Caki2 (cell line): ENCODE measurements around the gene NGEF. TPM values are rescaled to one million over a fixed set of nuclear protein-coding genes. Genes with fewer than 3 reads are reported as not detected.
A peak's percentile ranks its signal among the peaks of the same experiment; 100 is the strongest.

Experiments
- DNase-seq: peaks from one replicate; pipeline ENCODE4 v3.0.0-alpha.2; 2015; ENCODE audit warnings: low read depth
- in situ Hi-C: cut with HindIII; loops from 2 replicates; pipeline ENCODE4 v1.10.0; 2016; ENCODE audit warnings: low sequenced_read_pairs, low pct_unique_long_range_greater_than_20kb, mixed read lengths
- total RNA-seq: library from RNA; depleted of rRNA; stranded (reverse); fragments of >200 nt; shearing (Covaris generic); gene quantifications from 2 replicates; pipeline ENCODE4 v1.2.3, GENCODE V29; 2014; ENCODE audit warnings: low replicate concordance

The NGEF gene
- total RNA-seq, 1 experiment from 2014 or later, result 72.6 TPM

GRCh38 chr2:232886632-232887031 lies 126.4 kb downstream of the NGEF start:
- in situ Hi-C loops, result no loop called here
- DNase-seq, result no peak

GRCh38 chr2:232886176-232886575 lies 126.9 kb downstream of the NGEF start:
- in situ Hi-C loops, result no loop called here

GRCh38 chr2:232885264-232885961 lies 127.6 kb downstream of the NGEF start:
- no peak for DNase-seq
- in situ Hi-C loops, result no loop called here

More at GRCh38 chr2:232886176-232886575, 126.9 kb downstream of the NGEF start:
- no peak for DNase-seq

GRCh38 chr2:232884549-232885263 lies 128.3 kb downstream of the NGEF start:
- in situ Hi-C loops, result no loop called here
- no peak for DNase-seq

- in situ Hi-C loops, result no loop called here
- DNase-seq, result no peak
These were observed 129.0 kb downstream of the NGEF start for GRCh38 chr2:232884001-232884421.

GRCh38 chr2:232883116-232883721 lies 129.8 kb downstream of the NGEF start:
- in situ Hi-C loops, result no loop called here
- DNase-seq, result no peak

- DNase-seq, result no peak
- in situ Hi-C loops, result no loop called here
These were observed 130.4 kb downstream of the NGEF start for GRCh38 chr2:232882505-232883115.

- no peak for DNase-seq
- in situ Hi-C loops, result no loop called here
These were observed 131.0 kb downstream of the NGEF start for GRCh38 chr2:232882085-232882484.

- no peak for DNase-seq
- in situ Hi-C loops, result no loop called here
These were observed 132.2 kb downstream of the NGEF start for GRCh38 chr2:232880764-232881351.

GRCh38 chr2:232879618-232880494 lies 133.2 kb downstream of the NGEF start:
- DNase-seq, result no peak
- in situ Hi-C loops, result no loop called here

GRCh38 chr2:232878855-232879617 lies 134.0 kb downstream of the NGEF start:
- DNase-seq, result no peak
- in situ Hi-C loops, result no loop called here

GRCh38 chr2:232877940-232878511 lies 135.0 kb downstream of the NGEF start:
- no peak for DNase-seq
- in situ Hi-C loops, result no loop called here

GRCh38 chr2:232876978-232877441 lies 136.0 kb downstream of the NGEF start:
- in situ Hi-C loops, result no loop called here
- no peak for DNase-seq

- in situ Hi-C loops, result no loop called here
- peak; percentile 74 for DNase-seq
These were observed 136.7 kb downstream of the NGEF start for GRCh38 chr2:232876161-232876977.

- in situ Hi-C loops, result no loop called here
- no peak for DNase-seq
These were observed 137.6 kb downstream of the NGEF start for GRCh38 chr2:232875256-232876121.
